ENCODE data around the gene GGTLC3.
"Not testable (repeated sequence)": the region's sequence is repeated elsewhere in the genome, so short reads cannot be mapped to it uniquely, and the experiment has no call there.

GGTLC3 gene

GRCh38 chr22:18518061-18518460 lies at the start of gene GGTLC3:
Gene GGTLC3, minus strand, starts transcription at chr22:18518161. Its CDS starts 264 bp downstream, at chr22:18517897.
- not testable (repeated sequence) for DNase-seq

DNA sequence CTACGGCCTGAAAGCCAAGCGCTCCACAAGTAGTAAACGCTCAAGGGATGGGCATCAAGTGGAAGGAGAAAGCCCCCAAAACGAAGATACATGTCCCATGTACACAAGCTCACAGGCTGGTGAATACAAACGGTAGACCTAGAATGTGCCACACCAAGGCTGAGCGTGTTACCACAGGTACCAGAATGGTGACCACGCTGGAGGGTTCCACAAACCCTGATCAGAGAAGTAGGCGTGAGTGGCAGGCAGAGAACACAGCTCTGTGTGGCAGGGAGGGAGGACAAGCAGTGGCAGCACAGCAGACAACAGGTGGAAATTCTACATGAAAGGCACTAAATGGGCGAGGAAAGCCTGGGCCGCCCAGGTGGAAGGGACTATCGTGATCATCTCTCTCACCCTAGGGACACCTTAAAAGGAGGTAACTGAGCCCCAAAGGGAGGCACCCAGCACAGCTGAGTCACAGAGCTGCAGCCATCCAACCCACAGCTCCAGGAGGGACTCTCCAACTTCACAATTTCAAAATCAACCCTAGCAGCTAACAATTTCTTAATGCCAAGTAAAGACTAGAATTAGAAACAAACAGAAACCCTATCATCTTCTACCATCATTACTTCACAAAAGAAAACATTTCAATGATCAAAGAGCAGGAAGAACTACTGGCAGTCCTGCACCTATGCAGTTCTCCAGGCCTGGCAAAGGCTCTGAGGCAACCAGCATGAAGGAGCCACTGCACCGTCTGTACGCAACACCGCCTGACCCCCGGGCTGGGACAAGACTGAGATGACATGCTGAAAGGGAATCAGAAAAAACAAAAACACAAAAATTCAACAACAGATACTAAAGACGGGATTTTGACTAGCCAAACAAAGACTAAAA lies 42.4 kb upstream of the GGTLC3 start:
- not testable (repeated sequence) for DNase-seq

GRCh38 chr22:18558939-18559338 lies 41.0 kb upstream of the GGTLC3 start:
- not testable (repeated sequence) for DNase-seq

DNA sequence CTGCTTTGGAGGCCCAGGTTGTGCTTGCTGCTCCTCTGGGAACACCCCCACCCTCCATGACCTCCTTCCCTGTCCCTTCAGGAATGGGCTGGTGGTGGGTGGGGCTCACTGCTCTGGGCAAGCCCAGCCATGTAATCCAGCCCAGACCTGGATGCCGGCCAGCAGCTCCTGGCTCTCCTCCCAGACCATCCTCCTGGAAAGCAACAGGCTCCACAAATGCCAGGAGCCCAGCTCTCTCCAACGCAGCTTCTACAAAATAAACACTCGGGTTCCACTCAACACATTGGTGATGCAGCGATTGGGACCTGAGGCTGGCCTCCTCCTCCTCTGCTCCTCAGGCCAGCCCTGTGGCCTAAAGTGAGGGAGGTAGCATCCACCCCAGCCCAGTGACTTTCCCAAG lies 40.6 kb upstream of the GGTLC3 start:
- not testable (repeated sequence) for DNase-seq

DNA sequence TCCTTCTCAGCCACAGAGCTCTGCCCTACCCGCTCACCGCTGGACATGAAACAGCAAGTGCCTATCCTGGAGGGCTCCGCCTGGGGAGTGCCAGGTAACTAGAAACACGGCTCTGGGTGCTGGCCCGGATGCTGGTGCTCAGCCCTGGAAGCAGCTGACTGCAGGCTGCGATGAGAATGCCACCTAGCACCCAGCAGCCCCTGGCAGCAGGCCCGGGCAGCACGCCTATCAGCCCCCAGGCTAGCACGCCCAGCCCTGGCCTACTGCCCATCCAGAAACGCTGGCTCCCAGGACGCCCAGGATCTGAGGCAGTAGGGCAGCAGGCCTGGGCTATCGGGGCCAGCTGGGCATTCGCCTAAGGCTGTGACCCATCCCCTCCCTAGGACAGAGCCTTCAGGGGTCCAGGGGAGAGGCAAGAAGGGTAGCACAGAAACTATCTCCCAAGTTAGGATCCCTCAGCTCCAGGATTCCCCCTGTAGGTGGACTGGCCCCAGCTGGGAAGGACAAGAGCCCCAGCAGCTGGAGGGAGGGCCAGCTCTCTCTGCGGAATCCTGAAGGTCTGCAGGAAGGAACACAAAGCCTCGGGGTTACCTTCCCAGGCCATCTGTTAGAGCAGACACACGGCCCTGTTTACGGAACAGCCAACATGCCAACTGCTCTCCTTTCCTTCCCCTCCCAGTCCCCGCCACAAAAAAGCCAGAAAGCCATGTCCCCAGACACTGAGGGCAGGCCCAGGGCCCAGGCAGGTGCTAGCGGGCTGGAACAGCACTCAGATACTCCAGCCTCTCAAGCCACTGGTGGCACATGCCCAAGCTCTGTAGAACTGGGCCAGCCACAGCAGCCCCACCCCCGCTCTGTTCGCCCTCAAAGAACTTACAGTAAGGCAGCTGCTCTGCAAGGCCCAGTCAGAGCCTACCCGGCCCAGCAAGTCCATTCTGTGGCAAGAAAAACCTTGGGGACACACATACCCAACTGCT lies 36.6 kb upstream of the GGTLC3 start:
- DNase-seq = not testable (repeated sequence)

GRCh38 chr22:18552839-18553597 lies 35.1 kb upstream of the GGTLC3 start:
- not testable (repeated sequence) for DNase-seq

DNA sequence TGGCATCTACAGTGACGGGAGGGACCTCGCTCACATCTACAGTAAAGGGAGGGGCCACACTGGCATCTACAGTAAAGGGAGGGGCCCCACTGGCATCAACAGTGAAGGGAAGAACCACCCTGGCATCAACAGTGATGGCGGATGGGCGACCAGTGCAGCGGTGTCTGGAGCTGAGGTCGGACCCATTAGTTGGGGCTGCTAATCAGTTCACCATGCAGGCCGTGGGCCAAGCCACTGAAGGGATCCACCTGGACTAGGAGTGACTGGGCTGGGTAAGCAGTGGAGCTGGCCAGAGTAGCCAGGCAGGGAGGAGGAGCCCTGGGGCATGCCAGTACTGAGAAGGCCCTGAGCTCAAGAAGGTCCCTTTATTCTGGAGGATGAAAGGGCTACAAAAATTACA lies 33.1 kb upstream of the GGTLC3 start:
- not testable (repeated sequence) for DNase-seq

DNA sequence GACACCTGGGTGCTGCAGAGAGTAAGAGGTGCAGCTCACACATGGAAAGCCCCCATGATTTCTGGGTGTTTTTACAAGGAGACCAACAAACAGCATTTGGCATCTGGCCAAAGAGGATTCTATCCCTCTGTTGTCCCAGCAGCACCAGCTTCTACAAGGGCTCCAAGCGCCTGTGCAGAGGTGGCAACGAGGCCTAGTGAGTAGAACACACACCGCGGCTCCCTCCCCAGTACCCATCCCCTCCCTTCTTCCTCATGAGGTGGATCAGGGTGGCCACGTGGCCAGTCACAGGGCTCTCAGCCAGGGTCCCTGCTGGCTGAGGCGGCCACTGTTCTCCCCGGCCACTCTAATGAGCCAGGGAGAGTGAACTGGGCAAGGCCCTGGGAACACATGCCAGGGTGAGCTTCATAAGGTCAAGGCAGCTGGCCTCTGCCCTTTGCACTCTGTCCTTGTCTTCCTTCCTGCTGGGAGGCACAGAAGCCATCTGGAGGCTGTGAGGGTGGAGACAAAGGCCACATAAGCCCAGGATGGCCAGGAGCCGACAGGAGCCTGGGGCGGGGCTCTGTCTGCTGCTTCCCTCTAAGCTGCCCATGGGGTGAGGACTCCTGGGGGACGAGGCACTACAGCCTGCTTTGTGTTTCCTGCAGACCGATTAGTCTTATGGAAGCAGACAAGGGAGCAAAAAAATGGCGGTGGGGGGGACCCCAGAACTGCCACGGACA lies 31.7 kb upstream of the GGTLC3 start:
- DNase-seq = not testable (repeated sequence)

- DNase-seq = not testable (repeated sequence)
Observed at GRCh38 chr22:18544615-18545014, 26.7 kb upstream of the GGTLC3 start.

DNA sequence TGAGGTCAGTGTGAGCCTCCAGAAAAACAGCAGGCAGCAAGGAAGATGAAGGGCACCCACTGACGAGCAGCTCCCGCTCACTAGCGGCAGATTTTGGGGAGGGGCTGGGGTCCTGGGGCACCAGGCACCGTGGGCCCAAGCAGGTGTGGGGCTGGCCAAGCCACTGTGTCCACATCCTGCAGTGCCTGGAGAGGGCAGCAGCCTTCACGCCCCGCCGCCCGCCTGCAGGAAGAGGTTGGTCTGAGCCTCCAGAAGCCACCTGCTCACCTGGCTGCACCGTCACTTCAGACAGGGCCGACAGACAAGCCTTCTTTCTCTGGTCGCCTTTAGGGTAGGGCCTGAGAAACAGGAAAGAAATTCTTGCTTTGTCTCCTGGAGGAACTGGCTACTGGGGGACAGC lies 25.4 kb upstream of the GGTLC3 start:
- DNase-seq = not testable (repeated sequence)

DNA sequence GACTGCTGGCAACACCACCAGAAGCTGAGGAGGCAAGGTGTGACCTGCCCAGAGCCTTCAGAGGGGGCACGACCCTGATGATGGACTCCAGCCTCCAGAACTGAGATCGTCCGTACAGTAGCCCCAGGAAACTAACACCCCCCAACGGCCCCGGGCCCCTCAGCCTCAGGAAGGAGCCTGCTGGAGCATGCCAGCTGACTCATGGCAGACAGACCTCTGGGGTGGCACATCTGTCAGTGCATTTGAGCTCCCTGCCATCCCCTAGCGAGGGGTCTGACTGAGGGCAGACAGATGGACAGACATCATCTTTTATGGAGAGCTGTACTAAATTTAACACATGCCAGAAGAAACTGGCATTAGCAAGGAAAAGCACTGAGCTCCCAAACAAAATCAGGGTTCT lies 22.0 kb upstream of the GGTLC3 start:
- DNase-seq = not testable (repeated sequence)

DNA sequence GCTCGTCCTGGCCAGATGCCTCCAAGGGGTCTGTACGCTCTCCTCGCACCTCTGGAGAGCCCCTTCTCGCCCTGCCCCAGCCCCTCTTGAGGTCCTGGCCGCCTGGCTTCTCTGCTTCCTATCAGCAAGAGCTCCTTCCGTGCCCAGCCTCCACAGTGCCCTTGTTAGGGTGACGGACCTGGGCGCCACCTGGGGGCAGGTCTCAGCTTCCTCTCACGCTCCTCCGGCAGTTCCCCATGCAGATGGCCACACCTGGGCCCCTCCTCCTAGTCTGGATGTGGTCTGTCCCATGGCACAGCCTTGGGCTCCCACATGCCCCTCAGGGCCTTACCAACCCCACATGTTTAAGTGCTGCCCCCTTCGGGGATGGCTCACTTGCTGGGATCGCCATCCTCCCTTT lies 16.4 kb upstream of the GGTLC3 start:
- DNase-seq = not testable (repeated sequence)

- DNase-seq = not testable (repeated sequence)
Observed at GRCh38 chr22:18533633-18534032, 15.7 kb upstream of the GGTLC3 start.

- not testable (repeated sequence) for DNase-seq
Observed at GRCh38 chr22:18529416-18530145, 11.6 kb upstream of the GGTLC3 start.

DNA sequence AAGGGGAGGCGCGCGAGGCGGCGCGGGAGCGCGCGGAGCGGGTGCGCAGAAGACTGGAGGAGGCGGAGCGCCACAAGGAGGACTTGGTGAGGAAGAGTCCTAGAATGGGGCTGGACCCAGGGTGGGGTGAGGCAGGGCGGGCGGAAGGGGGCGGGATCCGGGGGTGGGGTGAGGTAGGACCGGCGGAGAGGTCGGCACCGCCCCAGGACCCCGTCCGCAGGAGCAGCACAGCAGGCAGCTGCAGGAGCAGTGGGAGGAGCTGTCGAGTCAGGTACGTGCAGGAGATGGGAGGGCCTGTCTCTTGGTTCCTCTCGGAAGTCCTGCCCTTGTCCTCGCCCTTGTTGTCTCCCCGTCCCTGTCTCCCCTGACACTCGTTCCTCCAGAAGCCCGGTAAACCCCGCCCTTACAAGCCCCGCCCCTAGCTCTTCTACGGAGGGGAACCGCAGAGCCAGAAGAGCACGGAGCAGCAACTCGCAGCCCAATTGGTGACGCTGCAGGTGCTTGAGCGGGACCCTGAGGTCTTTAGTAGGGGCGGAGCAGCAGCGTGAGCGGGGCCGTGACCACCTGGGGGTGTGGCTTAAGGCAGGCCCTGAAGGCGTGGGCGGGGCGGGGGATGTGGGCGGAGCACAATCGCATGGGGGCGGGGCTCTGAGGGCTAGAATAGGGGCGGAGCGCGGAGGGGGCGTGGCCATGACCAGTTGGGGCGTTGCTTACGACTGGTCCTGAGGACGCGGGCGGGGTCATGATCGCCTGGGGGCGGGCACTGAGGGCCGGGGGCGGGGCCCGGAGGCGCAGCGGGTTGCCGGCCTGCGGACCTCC lies 10.8 kb upstream of the GGTLC3 start:
- DNase-seq = not testable (repeated sequence)

DNA sequence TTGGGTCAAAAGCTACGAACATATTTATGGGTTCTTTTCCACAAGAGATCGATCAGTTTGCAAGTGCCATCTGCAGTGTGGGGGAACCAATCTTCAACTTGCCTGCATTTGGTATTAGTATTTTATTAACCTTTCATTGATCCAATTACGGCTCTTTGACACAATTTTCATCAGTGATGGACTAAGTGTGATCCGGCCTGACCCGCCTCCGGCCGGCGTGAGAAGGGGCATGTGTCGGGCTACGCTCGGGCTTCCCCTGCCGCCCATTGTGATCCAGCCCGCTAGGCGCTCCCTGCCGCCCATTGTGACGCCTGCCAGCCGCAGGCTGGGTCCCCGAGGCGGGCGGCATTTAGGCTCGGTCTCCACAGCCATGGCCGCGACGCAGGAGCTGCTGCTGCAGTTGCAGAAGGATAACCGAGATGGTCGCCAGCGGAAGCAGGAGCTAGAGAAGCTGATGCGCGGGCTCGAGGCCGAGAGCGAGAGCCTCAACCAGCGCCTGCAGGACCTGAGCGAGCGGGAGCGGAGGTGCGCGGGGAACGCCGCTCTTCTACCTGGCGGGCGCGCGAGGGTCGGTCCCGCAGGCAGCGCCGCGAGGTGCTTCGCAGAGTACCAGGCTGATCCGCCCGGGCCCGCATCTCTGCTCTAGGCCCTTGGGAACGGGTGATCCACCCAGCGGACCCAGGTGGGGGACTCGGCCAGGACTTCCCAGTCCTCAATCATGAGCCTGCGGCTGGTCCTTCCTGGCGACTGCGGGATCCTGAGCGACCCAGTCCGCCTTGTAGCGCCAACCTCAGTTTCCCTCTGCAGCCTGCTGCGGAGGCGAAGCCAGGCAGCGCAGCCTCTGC lies 10.0 kb upstream of the GGTLC3 start, which contains the start of gene TMEM191B:
Gene TMEM191B (plus strand): TSS at position 51 of the 845 bp plus-strand sequence. CDS start 179 bp downstream, at position 230.
- DNase-seq = not testable (repeated sequence)

DNA sequence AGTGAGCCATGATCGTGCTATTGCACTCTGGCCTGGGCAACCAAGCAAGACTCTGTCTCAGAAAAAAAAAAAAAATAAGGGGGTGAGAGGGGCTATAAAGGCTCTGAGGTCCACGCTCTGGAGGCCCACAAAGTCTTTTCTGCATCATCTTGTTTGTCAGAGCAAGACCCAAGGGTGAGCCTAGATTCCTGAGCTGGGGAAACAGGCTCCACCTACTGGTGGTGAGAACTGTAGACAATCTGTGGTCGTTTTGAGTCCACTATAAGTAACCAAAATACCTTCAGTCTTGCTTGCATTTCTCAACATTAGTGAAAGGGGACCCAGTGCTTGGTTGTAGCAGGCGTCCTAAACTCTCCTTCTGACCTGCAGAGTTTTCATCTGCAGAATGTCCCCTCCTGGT lies 5.4 kb upstream of the GGTLC3 start:
- not testable (repeated sequence) for DNase-seq

DNA sequence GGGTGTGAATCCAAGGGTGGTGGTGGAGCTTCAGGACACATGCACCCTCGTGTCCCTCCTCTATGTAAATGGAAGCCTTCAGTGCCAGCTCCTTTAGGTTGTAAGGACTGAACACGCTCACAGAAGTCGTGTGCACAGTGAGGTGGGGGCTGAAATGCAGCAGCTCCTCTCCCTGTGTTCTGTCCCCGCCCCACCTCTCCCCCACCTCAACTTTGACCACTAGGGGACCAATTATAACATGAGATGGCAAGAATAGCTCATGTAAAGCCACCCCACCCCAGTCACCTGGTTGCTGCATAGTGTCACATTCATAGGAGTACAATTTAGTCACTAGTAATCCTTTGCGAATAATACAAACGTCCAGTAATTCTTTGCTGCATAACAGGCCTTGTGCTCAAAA lies 4.8 kb upstream of the GGTLC3 start:
- DNase-seq = not testable (repeated sequence)

GRCh38 chr22:18513454-18513853 lies 4.5 kb downstream of the GGTLC3 start:
- DNase-seq = not testable (repeated sequence)

Measured in amniotic stem cell (primary cell).